ENCODE results near the gene RORB. TPM values are rescaled to one million over a fixed set of nuclear protein-coding genes. Genes with fewer than 3 reads are reported as not detected.

RORB gene
- total RNA-seq, 4 donors from 2014 or later = 0.45 to 10.0 (median 0.81) TPM

DNA sequence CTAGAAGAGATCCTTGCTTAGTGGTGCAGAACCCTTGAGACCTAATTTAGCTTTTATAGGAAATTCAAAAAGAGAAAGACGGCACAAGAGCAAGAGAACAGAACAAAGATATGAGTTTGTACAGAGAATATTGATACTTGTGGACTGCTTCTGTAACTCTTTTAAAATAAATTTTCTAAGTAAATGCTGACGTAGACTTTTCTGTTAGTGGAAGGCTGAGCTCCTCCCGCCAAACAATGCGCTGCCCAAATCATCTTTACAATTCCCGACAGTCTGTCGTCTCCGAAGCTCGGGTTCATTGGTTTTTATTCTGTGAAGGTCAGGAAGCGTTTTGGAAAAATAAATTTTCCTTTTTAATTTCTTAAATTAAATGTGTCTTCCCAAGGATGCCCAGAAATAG, 22.3 kb downstream of the RORB start:
- WGBS, 2 donors (ENCODE audit: low coverage in 1 of 2) = 88 to 92% methylated on average over 9 of the region's 9 CpGs
- Histone ChIP-seq H3K27ac (no peak overlapping the region), H3K4me1 (no peaks in the 10 kb centered on the region), H3K4me3 (no peak overlapping the region), H3K9me3 (no peaks in the 10 kb centered on the region), H3K36me3 (no peaks in the 10 kb centered on the region), H3K27me3 (no peaks in the 10 kb centered on the region)
- no peak for ATAC-seq
- TF ChIP-seq, protein P1, sequence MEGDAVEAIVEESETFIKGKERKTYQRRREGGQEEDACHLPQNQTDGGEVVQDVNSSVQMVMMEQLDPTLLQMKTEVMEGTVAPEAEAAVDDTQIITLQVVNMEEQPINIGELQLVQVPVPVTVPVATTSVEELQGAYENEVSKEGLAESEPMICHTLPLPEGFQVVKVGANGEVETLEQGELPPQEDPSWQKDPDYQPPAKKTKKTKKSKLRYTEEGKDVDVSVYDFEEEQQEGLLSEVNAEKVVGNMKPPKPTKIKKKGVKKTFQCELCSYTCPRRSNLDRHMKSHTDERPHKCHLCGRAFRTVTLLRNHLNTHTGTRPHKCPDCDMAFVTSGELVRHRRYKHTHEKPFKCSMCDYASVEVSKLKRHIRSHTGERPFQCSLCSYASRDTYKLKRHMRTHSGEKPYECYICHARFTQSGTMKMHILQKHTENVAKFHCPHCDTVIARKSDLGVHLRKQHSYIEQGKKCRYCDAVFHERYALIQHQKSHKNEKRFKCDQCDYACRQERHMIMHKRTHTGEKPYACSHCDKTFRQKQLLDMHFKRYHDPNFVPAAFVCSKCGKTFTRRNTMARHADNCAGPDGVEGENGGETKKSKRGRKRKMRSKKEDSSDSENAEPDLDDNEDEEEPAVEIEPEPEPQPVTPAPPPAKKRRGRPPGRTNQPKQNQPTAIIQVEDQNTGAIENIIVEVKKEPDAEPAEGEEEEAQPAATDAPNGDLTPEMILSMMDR (IDR thresholded peaks at IDR 0.05) = no peak
- TF ChIP-seq POLR2AphosphoS5 (IDR thresholded peaks at IDR 0.05) (no peak), POLR2A (IDR thresholded peaks at IDR 0.05) (no peak), EP300 (IDR thresholded peaks at IDR 0.05) (no peak)

DNA sequence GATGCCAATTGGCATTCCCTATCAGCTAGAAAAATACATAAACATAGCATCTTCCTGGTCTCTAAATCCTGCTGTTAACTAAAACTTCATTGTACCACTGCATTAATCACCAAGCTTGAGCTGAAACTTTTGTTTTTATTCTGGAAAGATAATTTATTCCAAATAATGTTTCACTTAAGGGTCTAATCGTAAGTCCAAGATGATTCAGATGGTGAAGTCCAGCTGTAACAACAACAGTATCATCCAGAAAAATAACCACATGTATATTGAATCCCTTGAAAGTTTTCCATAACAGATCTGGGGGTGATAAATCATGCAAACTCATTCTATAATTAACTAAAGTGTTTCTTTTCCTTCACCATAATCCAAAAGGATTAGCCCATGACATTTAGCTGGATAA, 23.9 kb downstream of the RORB start:
- Histone ChIP-seq H3K27ac (no peak overlapping the region), H3K4me3 (no peak overlapping the region), H3K27me3 (no peaks in the 10 kb centered on the region), H3K36me3 (no peaks in the 10 kb centered on the region), H3K9me3 (no peaks in the 10 kb centered on the region), H3K4me1 (no peaks in the 10 kb centered on the region)
- no peak for ATAC-seq
- 35 to 57% methylated on average over 1 of the region's 1 CpG for WGBS, 2 donors (ENCODE audit: low coverage in 1 of 2)
- TF ChIP-seq POLR2A (IDR thresholded peaks at IDR 0.05) (no peak), EP300 (IDR thresholded peaks at IDR 0.05) (no peak), POLR2AphosphoS5 (IDR thresholded peaks at IDR 0.05) (no peak)
- TF ChIP-seq, protein P1 (IDR thresholded peaks at IDR 0.05) = no peak

GRCh38 chr9:74524289-74524688, 27.2 kb downstream of the RORB start:
- H3K36me3 ChIP-seq = no peaks in the 10 kb centered on the region
- no peak for TF ChIP-seq POLR2A (IDR thresholded peaks at IDR 0.05)
- TF ChIP-seq, protein P1 (IDR thresholded peaks at IDR 0.05) = no peak
- no peak for TF ChIP-seq POLR2AphosphoS5 (IDR thresholded peaks at IDR 0.05)
- no peak for TF ChIP-seq EP300 (IDR thresholded peaks at IDR 0.05)
- H3K27me3 ChIP-seq = no peaks in the 10 kb centered on the region
- no peak for ATAC-seq
- H3K4me3 ChIP-seq = no peak overlapping the region
- H3K9me3 ChIP-seq = no peaks in the 10 kb centered on the region
- H3K27ac ChIP-seq = no peak overlapping the region
- 60 to 69% methylated on average over 1 of the region's 1 CpG for WGBS, 2 donors (ENCODE audit: low coverage in 1 of 2)
- H3K4me1 ChIP-seq = no peaks in the 10 kb centered on the region

DNA sequence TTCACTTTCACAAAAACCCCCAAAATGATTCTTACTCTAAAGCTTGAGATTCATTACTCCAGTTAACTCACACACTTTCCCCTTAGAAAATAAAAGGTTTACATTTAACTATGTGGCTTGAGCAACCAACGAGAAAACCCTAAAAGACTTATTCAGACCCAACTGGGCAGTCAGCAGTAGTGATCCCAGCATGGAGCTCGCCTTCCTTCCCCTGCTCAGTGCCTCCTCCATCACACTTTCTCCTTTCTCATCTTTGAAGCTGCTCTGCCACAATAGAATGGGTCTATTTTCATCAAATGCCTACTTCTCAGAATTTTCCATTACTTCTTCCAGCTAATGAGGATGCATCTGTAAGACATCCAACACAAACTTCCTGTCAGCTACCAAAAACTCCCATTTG, 29.1 kb downstream of the RORB start:
- Histone ChIP-seq H3K4me1 (no peaks in the 10 kb centered on the region), H3K27me3 (no peaks in the 10 kb centered on the region), H3K9me3 (no peaks in the 10 kb centered on the region), H3K4me3 (no peak overlapping the region), H3K27ac (no peak overlapping the region), H3K36me3 (no peaks in the 10 kb centered on the region)
- TF ChIP-seq, protein P1 (IDR thresholded peaks at IDR 0.05) = no peak
- TF ChIP-seq POLR2A (IDR thresholded peaks at IDR 0.05) = no peak
- no peak for TF ChIP-seq POLR2AphosphoS5 (IDR thresholded peaks at IDR 0.05)
- no peak for TF ChIP-seq EP300 (IDR thresholded peaks at IDR 0.05)
- ATAC-seq = no peak
- 50 to 70% methylated on average over 2 of the region's 2 CpGs for WGBS, 2 donors (ENCODE audit: low coverage in 1 of 2)

DNA sequence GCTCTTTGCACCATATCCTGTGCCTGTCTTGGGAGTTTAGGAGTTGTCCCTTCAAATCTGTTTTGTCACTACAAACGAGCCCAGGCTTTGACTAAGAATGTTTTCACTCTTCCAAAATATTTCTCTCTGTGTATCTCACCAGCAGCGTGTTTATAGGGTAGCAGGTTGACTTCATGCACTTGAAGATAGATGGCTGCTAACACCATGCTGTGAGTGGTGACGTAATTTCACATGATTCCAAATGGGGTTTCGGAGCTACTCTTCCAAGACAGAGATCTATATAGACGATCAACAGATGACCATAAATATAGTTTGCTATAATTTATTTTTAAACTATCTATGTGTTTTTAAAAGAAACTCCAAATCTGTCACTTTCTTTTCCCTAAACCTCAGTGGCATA, 30.6 kb downstream of the RORB start:
- Histone ChIP-seq H3K9me3 (no peaks in the 10 kb centered on the region), H3K4me3 (no peak overlapping the region), H3K4me1 (no peaks in the 10 kb centered on the region), H3K27ac (no peak overlapping the region), H3K27me3 (no peaks in the 10 kb centered on the region), H3K36me3 (no peaks in the 10 kb centered on the region)
- 57 to 82% methylated on average over 5 of the region's 5 CpGs for WGBS, 2 donors (ENCODE audit: low coverage in 1 of 2)
- TF ChIP-seq POLR2AphosphoS5 (IDR thresholded peaks at IDR 0.05) (no peak), POLR2A (IDR thresholded peaks at IDR 0.05) (no peak)
- TF ChIP-seq, protein P1 (IDR thresholded peaks at IDR 0.05) = no peak
- no peak for ATAC-seq

Measured in gastroesophageal sphincter (tissue), 4 donors.